Heart left ventricle (tissue), 16 donors: ENCODE data around the gene PPP1R1B. TPM values are rescaled to one million over a fixed set of nuclear protein-coding genes. Genes with fewer than 3 reads are reported as not detected.

Source experiments
- ATAC-seq, 4 donors: fragments of 200-7000 bp; cut with Tn5 transposase; one replicate each; pipeline ENCODE4 v1.9.1; 2020 to 2022; ENCODE audit warnings: moderate library complexity in 4 of 4, mild to moderate bottlenecking in 3 of 4, moderate number of reproducible peaks in 1 of 4
- DNase-seq, 5 donors: peaks; one replicate each; pipeline ENCODE4 v3.0.0-alpha.2; 2020
- H3K27ac ChIP-seq, 12 donors: fragments of 200-600 bp; sonication (generic) in 4 of 12; one replicate each; pipeline versions ENCODE4 v1.5.0 to v1.8.0; 2016 to 2022; ENCODE audit warnings: mild to moderate bottlenecking in 2 of 12
- H3K27me3 ChIP-seq, 9 donors: fragments of 200-600 bp; sonication (generic) in 2 of 9; one replicate each; pipeline versions ENCODE4 v1.5.1 to v1.8.0; 2016 to 2022; ENCODE audit warnings: mild to moderate bottlenecking in 3 of 9
- H3K36me3 ChIP-seq, 9 donors: fragments of 200-600 bp; sonication (generic) in 2 of 9; one replicate each; pipeline versions ENCODE4 v1.5.0 to v1.8.0; 2018 to 2022; ENCODE audit warnings: mild to moderate bottlenecking in 2 of 9
- H3K4me1 ChIP-seq, 12 donors: fragments of 200-600 bp; sonication (generic) in 4 of 12; one replicate each; pipeline versions ENCODE4 v1.5.0 to v1.8.0; 2016 to 2022; ENCODE audit warnings: mild to moderate bottlenecking in 3 of 12
- H3K4me3 ChIP-seq, 12 donors: fragments of 200-600 bp; sonication (generic) in 4 of 12; one replicate each; pipeline versions ENCODE4 v1.5.0 to v1.8.0; 2017 to 2022; ENCODE audit warnings: mild to moderate bottlenecking in 9 of 12, moderate library complexity in 4 of 12
- H3K9me3 ChIP-seq, 12 donors: fragments of 200-600 bp; sonication (generic) in 4 of 12; one replicate each; pipeline versions ENCODE4 v1.5.0 to v1.8.0; 2016 to 2022; ENCODE audit warnings: mild to moderate bottlenecking in 1 of 12
- CTCF ChIP-seq, 12 donors: fragments of 200-600 bp; sonication (generic) in 4 of 12; IDR thresholded peaks; one replicate each; pipeline versions ENCODE4 v1.5.0 to v1.8.0; 2018 to 2022; ENCODE audit warnings: antibody characterized with exemption in 12 of 12, mild to moderate bottlenecking in 5 of 12
- POLR2A ChIP-seq, 2 donors: fragments of 450-650 bp; IDR thresholded peaks; one replicate each; pipeline ENCODE4 v1.6.1; 2017; ENCODE audit warnings: antibody characterized with exemption in 2 of 2, mild to moderate bottlenecking in 2 of 2, moderate library complexity in 2 of 2
- WGBS, 4 donors: extraction: QIAGEN DNeasy Blood & Tissue Kit in 2 of 4; methylation state at CpG; one replicate each; pipeline versions ENCODE4 v1.1.5 to v1.1.7; 2013 to 2018; 5-methylcytosine and 5-hydroxymethylcytosine counted together
- intact Hi-C, 10 donors: fragments of 100-400 bp; cut with DNase I; formaldehyde crosslinking; loops; one replicate each; pipeline versions ENCODE4 v1.11.1 to v1.14.2; 2022
- polyA plus RNA-seq, 2 donors: library from polyadenylated mRNA; stranded (reverse); fragments of 200-250 nt; gene quantifications; one replicate each; pipeline ENCODE4 v1.2.3, GENCODE V29; 2013
- total RNA-seq, 9 donors: library from RNA; depleted of rRNA in 2 of 9; stranded (reverse); fragments of >200 nt in 2 of 9; fragmentation: NEBNext Ultra II Directional in 3 of 9; extraction: Animal tissue kit (Norgen Biotek cat#: 25700) in 3 of 9; gene quantifications; one replicate each; pipeline versions ENCODE4 v1.1.0 to v1.2.4, GENCODE V29; 2016 to 2023
- donor health status: ischemic (EF 13 %, LVEDD 7.1; RV severe dilation, severe dysfunction).
- donor health status: healthy with polysubstance abuse.
- donor health status: DM: no; HTN: yes; CAD: no.
- donor health status: DM: no; HTN: no; CAD: no.
- donor health status: ischemic (EF 25% LVEDD 6.9; RV normal size, moderate dysfunction).
- donor health status: ischemic (EF 25% LVEDD 5.7; RV mildly dilated, moderate dysfunction).
- donor health status: healthy.
- donor health status: DM: yes; HTN: yes; CAD: no.
- donor health status: ischemic (EF 35%, LVEDD 5.7; RV mildly dilated, moderate dysfunction).
- donor health status: nonischemic (EF 11% LVEDD 7.7; RV severe dilation, severe dysfunction).
- donor health status: DM: yes; HTN: yes; CAD: no.
- donor health status: PGD.
- donor health status: ischemic (EF 29% LVEDD 5.4; RV normal size, mild dysfunction).
- donor health status: nonischemic (EF 23%, LVEDD 6.1; RV moderate dilation, normal function).

PPP1R1B gene
- total and polyA plus RNA-seq, 11 donors = 0.54 to 5.8 (median 0.88) TPM; not detected in 1

- Histone ChIP-seq H3K9me3 (no peaks in the 10 kb centered on the region), H3K4me1 (peaks cover 0 to 27% (median 9%) of the 10 kb centered on the region in 12 donors), H3K36me3 (no peaks in the 10 kb centered on the region), H3K27me3 (peaks cover 0 to 19% (median 3%) of the 10 kb centered on the region in 9 donors), H3K4me3 (peak overlapping the region in 3 of 12 donors; percentile 53 to 86 (median 66)), H3K27ac (no peak overlapping the region)
- 49 to 60% (median 52%) methylated on average over 9 to 13 of the region's 13 CpGs for WGBS, 4 donors
- no peak for DNase-seq
- ATAC-seq = no peak
- TF ChIP-seq CTCF (IDR thresholded peaks at IDR 0.05) = no peak
- no peak for TF ChIP-seq POLR2A (IDR thresholded peaks at IDR 0.05)
- intact Hi-C loops = loop anchor here in 1 of 10 donors (5.0 kb wide), 1 partner anchor 47 kb away; no protein-coding TSS in a partner anchor
These were observed 7.6 kb upstream of the PPP1R1B start for GRCh38 chr17:39618956-39619785.

GRCh38 chr17:39619786-39620101 lies 7.0 kb upstream of the PPP1R1B start:
- H3K27me3 ChIP-seq = peaks cover 0 to 16% (median 0%) of the 10 kb centered on the region in 9 donors
- ATAC-seq = no peak
- no peaks in the 10 kb centered on the region for H3K36me3 ChIP-seq
- DNase-seq = no peak
- intact Hi-C loops = loop anchor here in 9 of 10 donors (5.0 to 10.0 kb wide), 11 partner anchors 45 to 365 kb away; partner anchors contain the start of genes MIEN1 (in 1 of the 9), PNMT (in 1 of the 9), PSMD3 (in 1 of the 9) and TCAP (in 1 of the 9)
- no peaks in the 10 kb centered on the region for H3K9me3 ChIP-seq
- no peak for TF ChIP-seq POLR2A (IDR thresholded peaks at IDR 0.05)
- TF ChIP-seq CTCF (IDR thresholded peaks at IDR 0.05) = no peak
- no peak overlapping the region for H3K27ac ChIP-seq
- 47 to 70% (median 55%) methylated on average over 1 of the region's 1 CpG for WGBS, 4 donors
- H3K4me1 ChIP-seq = peaks cover 0 to 27% (median 9%) of the 10 kb centered on the region in 12 donors
- H3K4me3 ChIP-seq = no peak overlapping the region

- ATAC-seq = peak; percentile 67 to 79 (median 74)
- H3K9me3 ChIP-seq = no peaks in the 10 kb centered on the region
- H3K4me1 ChIP-seq = peaks cover 0 to 31% (median 10%) of the 10 kb centered on the region in 12 donors
- no peak overlapping the region for H3K4me3 ChIP-seq
- peak; percentile 77 to 93 (median 84) for DNase-seq
- no peaks in the 10 kb centered on the region for H3K36me3 ChIP-seq
- no peak overlapping the region for H3K27ac ChIP-seq
- intact Hi-C loops = loop anchor here (1.0 to 10.0 kb wide), 19 partner anchors 46 to 363 kb away; partner anchors contain the start of genes PNMT (in 2 of the 10), PSMD3 (in 2 of the 10), MIEN1 (in 1 of the 10) and TCAP (in 1 of the 10)
- WGBS, 4 donors = 9 to 13% (median 12%) methylated on average over 15 to 26 of the region's 26 CpGs
- peaks cover 0 to 23% (median 19%) of the 10 kb centered on the region in 9 donors for H3K27me3 ChIP-seq
- TF ChIP-seq POLR2A (IDR thresholded peaks at IDR 0.05) = no peak
- TF ChIP-seq CTCF (IDR thresholded peaks at IDR 0.05) = peak; percentile 99 to 100 (median 100)
These were observed 5.0 kb upstream of the PPP1R1B start for GRCh38 chr17:39621523-39622379.
